Lower lobe of right lung (tissue), 2 donors: Measurements from ENCODE around the gene KCNH5. TPM values are rescaled to one million over a fixed set of nuclear protein-coding genes. Genes with fewer than 3 reads are reported as not detected.

ENCODE experiments used
- ATAC-seq, 2 donors: fragments of 200-7000 bp; cut with Tn5 transposase; one replicate each; pipeline ENCODE4 v1.9.1; 2020 to 2022; ENCODE audit warnings: mild to moderate bottlenecking in 2 of 2, moderate library complexity in 2 of 2
- DNase-seq: peaks from one replicate; pipeline ENCODE4 v3.0.0-alpha.2; 2020
- H3K27ac ChIP-seq: fragments of 200-600 bp; one replicate; pipeline ENCODE4 v1.8.0; 2022
- H3K27me3 ChIP-seq: fragments of 200-600 bp; one replicate; pipeline ENCODE4 v1.8.0; 2022; ENCODE audit warnings: low read depth
- H3K36me3 ChIP-seq: fragments of 200-600 bp; one replicate; pipeline ENCODE4 v1.8.0; 2022; ENCODE audit warnings: mild to moderate bottlenecking
- H3K4me1 ChIP-seq: fragments of 200-600 bp; one replicate; pipeline ENCODE4 v1.8.0; 2022
- H3K4me3 ChIP-seq: fragments of 200-600 bp; one replicate; pipeline ENCODE4 v1.8.0; 2022; ENCODE audit warnings: mild to moderate bottlenecking
- H3K9me3 ChIP-seq: fragments of 200-600 bp; one replicate; pipeline ENCODE4 v1.8.0; 2022
- intact Hi-C: fragments of 100-400 bp; cut with DNase I; formaldehyde crosslinking; loops from one replicate; pipeline ENCODE4 v1.11.0; 2022
- long read RNA-seq: library from polyadenylated mRNA; unstranded; transcript quantifications from one replicate; pipeline ENCODE4 v2.0.0, GENCODE V29; 2021
- total RNA-seq: library from RNA; stranded (reverse); fragmentation: NEBNext Ultra II Directional; extraction: Animal tissue kit (Norgen Biotek cat#: 25700); gene quantifications from one replicate; pipeline ENCODE4 v1.2.1, GENCODE V29; 2021
- TF ChIP-seq, protein P1 (sequence below): fragments of 200-600 bp; IDR thresholded peaks from one replicate; pipeline ENCODE4 v1.8.0; 2022; ENCODE audit warnings: antibody characterized with exemption, mild to moderate bottlenecking
- donor health status: DM: no; HTN: yes; CAD: no; lungs with severe emphysema.

Gene KCNH5
- total RNA-seq = not detected
- long read RNA-seq = 0 reads

DNA sequence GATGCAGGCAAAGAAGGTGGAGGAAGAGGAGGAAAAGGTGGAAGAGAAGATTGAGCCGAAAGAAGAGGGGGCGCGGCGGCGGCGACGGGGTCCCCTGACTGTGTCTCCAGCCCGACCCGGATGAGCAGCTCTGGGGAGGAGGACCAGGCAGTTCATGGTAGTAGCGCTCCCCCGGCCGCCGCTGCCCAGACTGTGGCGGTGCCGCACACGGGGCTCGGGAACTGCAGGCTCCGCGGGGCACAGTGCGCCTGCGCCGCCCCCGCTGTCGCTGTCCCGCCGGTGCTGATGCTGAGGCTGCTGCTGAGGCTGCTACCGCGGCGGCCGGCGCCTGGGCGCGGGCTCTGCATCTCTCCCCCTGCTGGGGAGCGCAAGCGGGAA, at the start of gene KCNH5:
Gene KCNH5, minus strand, starts transcription at position 225 of the 378 bp plus-strand sequence. CDS start 272 bp downstream, outside the sequence.
- Histone ChIP-seq H3K27ac (no peak within 1 kb of the TSS), H3K4me3 (peak within 1 kb of the TSS; percentile 37), H3K4me1 (peaks cover 15% of the 10 kb centered on the region), H3K27me3 (peaks cover 66% of the 10 kb centered on the region), H3K36me3 (no peaks in the 10 kb centered on the region), H3K9me3 (no peaks in the 10 kb centered on the region)
- TF ChIP-seq, protein P1, sequence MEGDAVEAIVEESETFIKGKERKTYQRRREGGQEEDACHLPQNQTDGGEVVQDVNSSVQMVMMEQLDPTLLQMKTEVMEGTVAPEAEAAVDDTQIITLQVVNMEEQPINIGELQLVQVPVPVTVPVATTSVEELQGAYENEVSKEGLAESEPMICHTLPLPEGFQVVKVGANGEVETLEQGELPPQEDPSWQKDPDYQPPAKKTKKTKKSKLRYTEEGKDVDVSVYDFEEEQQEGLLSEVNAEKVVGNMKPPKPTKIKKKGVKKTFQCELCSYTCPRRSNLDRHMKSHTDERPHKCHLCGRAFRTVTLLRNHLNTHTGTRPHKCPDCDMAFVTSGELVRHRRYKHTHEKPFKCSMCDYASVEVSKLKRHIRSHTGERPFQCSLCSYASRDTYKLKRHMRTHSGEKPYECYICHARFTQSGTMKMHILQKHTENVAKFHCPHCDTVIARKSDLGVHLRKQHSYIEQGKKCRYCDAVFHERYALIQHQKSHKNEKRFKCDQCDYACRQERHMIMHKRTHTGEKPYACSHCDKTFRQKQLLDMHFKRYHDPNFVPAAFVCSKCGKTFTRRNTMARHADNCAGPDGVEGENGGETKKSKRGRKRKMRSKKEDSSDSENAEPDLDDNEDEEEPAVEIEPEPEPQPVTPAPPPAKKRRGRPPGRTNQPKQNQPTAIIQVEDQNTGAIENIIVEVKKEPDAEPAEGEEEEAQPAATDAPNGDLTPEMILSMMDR = no peak
- peak; percentile 65 to 66 for ATAC-seq
- intact Hi-C loops = no loop called here
- DNase-seq = peak; percentile 46

DNA sequence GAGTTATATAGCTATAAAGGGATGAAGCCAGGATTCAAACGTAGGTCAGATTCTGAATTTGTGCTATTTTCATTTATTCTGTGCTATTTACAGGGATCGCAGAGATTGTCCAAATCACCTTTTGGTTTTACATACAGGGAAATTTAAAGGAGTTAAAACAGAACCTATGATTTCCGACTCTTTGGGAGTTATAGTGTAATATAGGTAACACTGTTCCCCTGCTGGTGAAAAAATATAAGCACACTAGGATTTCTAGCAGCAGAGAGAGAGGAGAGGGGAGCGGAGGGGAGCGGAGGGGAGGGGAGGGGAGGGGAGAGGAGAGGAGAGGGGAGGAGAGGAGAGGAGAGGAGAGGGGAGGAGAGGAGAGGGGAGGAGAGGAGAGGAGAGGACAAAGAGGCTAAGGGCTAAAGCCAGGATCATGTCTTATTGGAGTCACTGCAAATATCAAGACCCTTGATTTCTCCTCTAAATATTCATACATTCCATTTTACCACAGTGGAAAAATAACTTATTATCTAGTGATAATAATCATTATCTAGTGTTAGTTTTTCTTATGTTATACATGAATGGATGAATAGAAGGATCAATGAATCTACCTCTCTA, 46.2 kb upstream of the KCNH5 start:
- Histone ChIP-seq H3K4me1 (no peaks in the 10 kb centered on the region), H3K27ac (no peak overlapping the region), H3K4me3 (no peak overlapping the region), H3K9me3 (no peaks in the 10 kb centered on the region), H3K36me3 (no peaks in the 10 kb centered on the region), H3K27me3 (no peaks in the 10 kb centered on the region)
- TF ChIP-seq, protein P1 = no peak
- ATAC-seq = no peak
- intact Hi-C loops = no loop called here
- no peak for DNase-seq

GRCh38 chr14:63088865-63089264, 43.6 kb upstream of the KCNH5 start:
- TF ChIP-seq, protein P1 = no peak
- Histone ChIP-seq H3K4me1 (no peaks in the 10 kb centered on the region), H3K4me3 (no peak overlapping the region), H3K36me3 (no peaks in the 10 kb centered on the region), H3K27ac (no peak overlapping the region), H3K27me3 (no peaks in the 10 kb centered on the region), H3K9me3 (peaks cover 6% of the 10 kb centered on the region)
- intact Hi-C loops = no loop called here
- ATAC-seq = no peak
- DNase-seq = no peak

DNA sequence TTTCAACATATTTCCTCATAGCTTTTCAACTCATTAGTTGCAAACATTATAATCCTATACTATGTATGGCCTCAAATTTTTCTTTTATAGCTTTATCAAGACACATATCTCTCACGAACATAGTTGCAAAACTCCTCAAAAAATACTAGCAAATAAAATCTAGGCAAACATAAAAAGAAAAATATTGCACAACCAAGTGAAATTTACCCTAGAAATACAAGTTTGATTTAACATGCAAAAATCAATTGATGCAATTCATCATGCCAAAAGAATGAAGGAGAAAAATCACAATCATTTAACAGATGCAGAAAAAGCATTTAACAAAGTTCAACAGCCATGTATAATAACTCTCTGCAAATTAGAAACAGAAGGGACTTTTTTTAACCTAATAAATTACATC, 33.3 kb upstream of the KCNH5 start:
- TF ChIP-seq, protein P1 = no peak
- Histone ChIP-seq H3K9me3 (no peaks in the 10 kb centered on the region), H3K27ac (no peak overlapping the region), H3K36me3 (no peaks in the 10 kb centered on the region), H3K4me3 (no peak overlapping the region), H3K4me1 (no peaks in the 10 kb centered on the region), H3K27me3 (no peaks in the 10 kb centered on the region)
- DNase-seq = no peak
- intact Hi-C loops = no loop called here
- no peak for ATAC-seq

GRCh38 chr14:63076488-63076887, 31.2 kb upstream of the KCNH5 start:
- DNase-seq (no peak), ATAC-seq (no peak)
- no peaks in the 10 kb centered on the region for H3K36me3 ChIP-seq
- H3K27me3 ChIP-seq = no peaks in the 10 kb centered on the region
- no peaks in the 10 kb centered on the region for H3K4me1 ChIP-seq
- no peaks in the 10 kb centered on the region for H3K9me3 ChIP-seq
- H3K4me3 ChIP-seq = no peak overlapping the region
- H3K27ac ChIP-seq = no peak overlapping the region
- intact Hi-C loops = no loop called here
- TF ChIP-seq, protein P1 = no peak
